Amniotic stem cell (primary cell): ENCODE results near the gene COX10.
"Not testable (repeated sequence)": the region's sequence is repeated elsewhere in the genome, so short reads cannot be mapped to it uniquely, and the experiment has no call there.

Experiments
- DNase-seq: peaks from one replicate; lab custom pipeline; 2025; lab: John Stamatoyannopoulos, UW

COX10 gene

DNA sequence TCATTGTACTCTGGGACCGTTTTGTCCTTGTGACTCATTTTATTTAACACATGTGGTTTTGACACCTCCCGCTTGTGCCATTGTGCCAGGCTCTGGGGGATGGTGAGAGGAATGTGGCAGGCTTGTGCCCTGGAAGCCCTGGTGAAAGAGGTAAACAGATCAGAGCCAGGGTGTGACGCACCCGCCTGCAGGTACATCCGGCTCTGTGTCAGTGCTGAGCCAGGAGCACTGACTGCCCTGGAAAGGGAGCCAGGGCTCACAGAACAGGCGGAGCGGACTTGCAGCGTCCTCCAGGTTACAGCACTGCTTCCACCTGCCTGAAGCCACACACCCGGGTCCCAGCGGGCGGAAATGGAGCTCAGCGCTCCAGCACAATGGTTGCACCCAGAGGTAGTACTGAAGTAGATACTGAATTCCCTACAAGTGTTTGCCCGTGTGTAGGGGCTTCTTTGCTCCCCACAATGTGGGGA, 136.7 kb downstream of the COX10 start:
- no peak for DNase-seq

DNA sequence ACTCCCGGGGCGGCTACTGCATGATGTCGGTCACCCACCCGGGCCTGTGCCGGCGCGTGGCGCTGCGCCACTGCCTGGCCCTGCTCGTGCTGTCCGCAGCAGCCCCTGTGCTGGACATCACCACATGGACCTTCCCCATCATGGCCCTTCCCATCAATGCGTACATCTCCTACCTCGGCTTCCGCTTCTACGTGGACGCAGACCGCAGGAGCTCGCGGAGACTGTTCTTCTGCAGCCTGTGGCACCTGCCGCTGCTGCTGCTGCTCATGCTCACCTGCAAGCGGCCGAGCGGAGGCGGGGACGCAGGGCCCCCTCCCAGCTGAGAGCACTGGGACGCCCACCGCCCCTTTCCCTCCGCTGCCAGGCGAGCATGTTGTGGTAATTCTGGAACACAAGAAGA, 137.6 kb downstream of the COX10 start:
- DNase-seq, result no peak

DNA sequence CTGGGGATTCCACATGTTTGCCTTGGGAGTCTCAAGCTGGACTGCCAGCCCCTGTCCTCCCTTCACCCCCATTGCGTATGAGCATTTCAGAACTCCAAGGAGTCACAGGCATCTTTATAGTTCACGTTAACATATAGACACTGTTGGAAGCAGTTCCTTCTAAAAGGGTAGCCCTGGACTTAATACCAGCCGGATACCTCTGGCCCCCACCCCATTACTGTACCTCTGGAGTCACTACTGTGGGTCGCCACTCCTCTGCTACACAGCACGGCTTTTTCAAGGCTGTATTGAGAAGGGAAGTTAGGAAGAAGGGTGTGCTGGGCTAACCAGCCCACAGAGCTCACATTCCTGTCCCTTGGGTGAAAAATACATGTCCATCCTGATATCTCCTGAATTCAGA, 138.5 kb downstream of the COX10 start:
- DNase-seq, result no peak

DNA sequence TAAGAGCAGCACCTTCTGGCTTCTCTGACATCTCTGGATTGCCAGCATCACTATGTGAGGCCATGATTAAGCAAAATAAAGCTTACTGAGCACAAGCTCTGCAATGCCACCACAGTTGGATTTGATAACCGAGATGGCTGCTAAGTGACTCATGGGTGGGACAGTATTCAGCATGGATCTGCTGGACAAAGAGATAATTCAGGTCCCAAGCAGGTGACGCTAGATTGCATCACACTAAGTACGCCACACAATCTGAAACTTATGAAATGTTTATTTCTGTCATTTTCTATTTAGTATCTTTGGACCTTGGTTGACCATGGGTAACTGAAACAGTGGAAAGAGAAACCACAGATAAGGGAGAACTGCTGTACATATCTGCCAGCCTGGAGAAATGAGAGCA, 139.9 kb downstream of the COX10 start:
- no peak for DNase-seq

DNA sequence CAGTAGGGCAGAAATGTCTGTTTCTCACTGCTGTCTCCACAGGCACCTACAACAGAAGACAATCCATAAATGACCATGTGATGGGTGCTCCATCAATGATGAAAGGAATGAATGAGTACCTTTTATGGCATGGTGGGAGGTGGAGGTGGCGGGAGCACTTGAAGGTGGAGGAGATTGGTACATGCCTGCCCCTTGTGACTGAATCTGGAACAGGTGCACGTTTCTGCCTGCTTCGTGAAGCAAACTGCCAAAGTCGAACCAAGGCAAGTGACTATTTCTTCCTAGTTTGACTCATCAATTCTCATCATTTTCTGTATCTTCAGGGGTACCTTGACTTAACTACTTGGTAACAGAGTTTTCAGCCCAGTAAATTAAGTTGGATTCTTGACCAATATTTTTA, 141.9 kb downstream of the COX10 start:
- no peak for DNase-seq

DNA sequence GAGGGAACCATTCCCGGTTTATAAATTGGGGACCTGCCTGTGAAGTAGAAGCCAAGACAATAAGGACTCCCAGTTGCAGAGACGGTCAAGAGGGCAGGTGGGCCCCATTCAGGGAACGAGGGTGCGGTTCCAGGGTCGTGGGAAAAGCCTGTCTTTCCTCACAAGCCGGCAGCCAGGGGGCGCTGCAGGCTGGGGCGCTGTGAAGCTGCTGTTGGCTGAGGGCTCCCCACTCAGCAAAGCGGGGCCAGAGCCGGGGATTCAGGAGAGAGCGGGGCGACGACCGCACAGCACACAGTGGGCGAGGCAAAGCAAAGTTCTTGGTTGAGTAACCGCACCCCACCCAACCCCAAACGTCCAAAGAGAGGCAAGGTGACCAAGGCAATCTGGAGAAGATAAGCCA, 142.5 kb downstream of the COX10 start:
- DNase-seq, result no peak

DNA sequence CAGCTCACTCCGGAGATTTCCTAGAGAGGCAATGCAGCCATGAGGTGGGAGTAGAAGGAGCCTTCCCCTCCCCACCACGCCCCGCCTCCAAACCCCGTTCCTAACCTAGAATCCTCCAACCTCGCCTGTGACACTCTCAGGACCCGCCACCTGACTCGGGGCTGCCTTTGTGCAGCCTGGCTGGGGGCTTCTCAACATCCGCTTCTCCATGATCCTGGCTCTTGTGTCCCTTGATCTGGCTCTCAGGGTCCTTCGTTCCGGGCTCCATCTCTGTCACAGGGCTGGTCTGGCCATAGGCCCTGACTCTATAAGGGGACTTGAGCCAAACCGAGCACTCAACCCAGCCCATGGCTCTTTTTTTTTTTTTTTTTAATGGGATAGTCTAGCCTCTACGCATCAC, 143.1 kb downstream of the COX10 start:
- no peak for DNase-seq

DNA sequence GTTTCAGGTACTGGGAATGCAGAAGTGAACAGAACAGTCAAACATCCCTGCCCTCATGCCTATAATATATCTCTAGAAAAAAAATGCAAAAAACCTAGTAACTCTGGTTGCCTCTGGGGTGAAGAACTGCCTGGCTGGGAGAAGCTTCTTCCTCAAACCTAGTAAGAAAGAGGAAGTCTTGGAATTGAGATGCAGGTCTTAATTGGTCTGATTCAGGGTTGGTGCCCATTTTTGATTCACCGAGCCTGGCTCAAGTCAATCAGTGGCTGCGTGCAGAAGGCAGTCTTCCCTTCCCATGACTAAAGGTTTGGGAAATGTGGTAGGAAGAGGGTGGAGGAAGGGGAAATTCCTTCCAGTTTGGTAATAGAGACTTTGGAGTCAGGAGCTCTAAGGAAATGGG, 145.0 kb downstream of the COX10 start:
- no peak for DNase-seq

DNA sequence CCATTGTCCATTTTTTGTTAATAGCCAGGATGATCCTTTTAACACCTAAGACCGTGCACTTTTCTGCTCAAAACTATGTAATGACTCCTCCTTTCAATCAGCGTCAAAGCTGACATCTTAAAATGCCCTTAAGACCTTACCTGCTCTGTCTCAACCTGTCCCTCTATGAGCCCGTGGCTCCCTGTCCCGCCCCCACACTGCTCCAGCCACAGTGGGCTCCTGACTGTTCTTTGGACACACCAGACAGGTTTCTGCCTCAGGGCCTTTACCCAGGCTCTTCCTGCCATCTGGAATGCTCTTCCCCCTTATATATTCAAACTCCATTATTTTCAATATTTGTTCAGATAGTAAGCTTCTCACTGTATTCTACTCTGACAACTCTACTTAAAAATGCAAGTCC, 153.3 kb downstream of the COX10 start:
- no peak for DNase-seq

DNA sequence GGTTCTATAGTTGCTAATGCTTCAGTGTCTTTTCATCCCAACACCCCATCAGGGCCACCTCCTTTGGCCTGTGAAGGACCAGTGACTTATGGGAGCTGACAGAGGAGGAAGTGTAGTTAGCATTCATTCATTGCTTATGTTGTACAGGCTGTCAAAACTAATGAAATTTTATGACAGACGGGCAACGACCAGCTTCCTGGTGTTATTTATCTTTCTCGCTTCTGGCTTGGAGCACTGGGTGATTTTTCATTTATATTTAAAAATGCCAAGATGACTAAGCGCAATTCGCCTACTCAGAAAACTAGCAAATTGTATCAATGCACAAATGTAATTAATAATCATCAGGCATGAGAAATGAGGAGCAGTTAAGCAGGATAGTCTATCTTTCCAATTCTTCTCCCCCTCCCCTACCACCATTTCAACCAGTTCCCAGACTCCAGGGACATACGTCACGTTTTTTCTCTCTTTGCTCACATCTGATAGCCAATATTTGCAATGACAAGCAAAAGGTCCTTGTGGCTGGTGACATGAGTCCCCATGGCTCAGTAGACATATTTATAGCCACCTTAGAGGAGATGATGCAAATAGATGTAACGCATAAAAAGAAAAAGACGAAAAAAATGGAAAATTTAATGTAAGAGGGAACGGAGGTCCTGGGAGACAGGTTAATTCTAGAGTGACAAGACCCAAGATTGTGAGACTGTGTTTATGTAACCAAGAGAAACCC, 156.1 kb downstream of the COX10 start:
- no peak for DNase-seq

DNA sequence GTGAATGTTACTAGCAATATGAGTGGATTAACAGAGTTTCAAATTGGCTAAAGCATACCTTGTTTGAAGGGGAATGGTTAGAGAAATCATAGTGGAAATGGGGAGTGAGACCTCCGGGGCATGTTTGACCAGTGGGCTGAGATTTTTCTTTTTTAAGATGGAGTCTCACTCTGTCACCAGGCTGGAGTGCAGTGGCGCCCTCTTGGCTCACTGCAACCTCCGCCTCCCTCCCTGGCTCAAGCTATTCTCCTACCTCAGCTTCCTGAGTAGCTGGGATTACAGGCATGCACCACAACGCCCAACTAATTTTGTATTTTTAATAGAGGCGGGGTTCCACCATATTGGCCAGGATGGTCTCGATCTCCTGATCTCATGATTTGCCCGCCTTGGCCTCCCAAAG, 157.7 kb downstream of the COX10 start:
- no peak for DNase-seq

DNA sequence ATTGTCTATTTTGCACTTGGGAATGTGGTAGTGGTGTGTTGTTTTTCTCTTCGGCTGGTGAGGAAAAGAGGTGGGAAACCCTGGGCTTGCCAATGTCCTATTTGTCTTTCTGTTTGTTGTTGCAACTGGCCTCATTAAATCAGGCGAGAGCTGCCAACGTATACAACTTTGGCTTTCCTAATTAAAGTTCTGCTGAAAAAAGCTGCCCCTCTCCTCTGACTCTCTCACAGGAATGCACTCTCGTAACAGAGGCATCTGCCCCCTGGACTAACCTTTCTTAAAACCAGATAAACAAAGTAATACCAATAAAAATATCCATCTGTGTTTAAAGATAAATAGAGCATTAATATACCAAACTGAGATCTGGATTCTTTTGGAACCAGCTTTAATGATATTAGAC, 159.6 kb downstream of the COX10 start:
- DNase-seq, result no peak

DNA sequence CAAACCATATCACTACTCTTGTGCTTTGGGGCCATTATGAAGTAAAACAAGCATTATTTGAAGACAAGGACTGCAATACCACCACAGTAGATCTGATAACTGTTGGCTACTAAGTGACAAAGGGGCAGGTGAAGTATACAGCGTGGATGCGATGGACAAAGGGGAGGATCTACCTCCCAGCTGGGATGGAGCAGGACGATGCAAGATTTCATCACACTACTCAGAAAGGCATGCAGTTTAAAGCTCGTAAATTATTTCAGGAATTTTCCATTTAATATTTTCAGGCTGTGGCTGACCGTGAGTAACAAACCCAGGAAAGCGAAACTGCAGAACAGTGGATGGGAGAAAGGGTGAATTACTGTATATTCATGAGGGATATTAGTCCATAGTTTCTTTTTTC, 161.9 kb downstream of the COX10 start:
- not testable (repeated sequence) for DNase-seq

DNA sequence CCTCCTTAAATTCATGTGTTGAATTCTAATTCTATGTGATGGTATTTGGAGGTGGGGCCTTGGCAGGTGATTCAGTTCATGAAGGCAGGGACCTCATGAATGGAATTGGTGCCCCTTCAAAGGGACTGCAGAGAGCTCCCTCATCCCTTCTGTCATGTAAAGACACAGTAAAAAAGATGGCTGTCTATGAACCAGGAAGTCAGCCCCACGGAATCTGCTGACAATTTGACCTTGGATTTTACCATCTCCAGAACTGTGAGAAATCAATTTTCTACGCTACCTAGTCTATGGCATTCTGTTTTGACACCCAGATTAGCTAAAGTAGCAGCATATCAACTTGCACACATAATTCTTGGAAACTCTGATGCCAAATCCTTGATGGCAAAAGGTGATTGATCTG, 165.7 kb downstream of the COX10 start:
- DNase-seq, result not testable (repeated sequence)

DNA sequence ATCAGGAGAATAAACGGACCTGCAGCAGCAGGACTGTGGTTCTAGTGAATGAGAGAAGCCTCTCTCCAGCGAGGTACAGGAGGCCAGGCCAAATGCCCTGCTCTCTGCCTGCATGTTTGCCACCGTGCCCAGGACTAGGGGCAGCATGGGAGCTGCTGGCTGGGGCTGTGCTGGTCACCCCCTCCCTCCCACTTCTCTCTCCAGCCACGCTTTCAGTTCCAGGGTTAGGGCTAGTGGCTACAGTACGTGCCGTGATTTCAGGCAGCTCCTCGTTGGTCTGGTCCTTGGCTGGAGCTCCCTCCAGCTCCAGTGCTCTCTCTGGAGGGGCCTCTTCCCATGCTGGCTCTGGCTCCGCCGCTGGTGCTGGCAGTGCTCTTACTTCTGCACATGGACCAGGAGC, 166.7 kb downstream of the COX10 start:
- DNase-seq, result not testable (repeated sequence)

DNA sequence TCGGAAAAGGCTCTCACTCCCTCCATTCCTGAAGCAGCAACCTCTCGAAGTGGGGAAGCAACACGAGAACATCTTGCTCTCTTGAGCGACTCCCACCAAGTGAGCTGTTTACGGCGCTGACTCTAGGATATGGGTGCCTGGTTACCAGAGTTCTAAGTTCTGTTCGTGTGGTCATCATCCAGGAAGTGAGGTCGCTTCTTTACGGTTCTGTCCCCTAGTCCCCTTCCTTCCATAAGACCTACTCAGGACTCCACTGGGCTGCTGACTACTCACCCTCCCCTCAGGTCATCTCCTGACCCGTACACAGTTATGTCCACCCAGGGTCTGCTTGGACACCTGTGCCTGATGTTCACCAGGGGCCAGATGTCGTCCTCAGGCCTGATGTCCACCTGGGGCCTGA, 167.5 kb downstream of the COX10 start, which contains the start of gene CDRT15:
CDRT15 (minus strand) TSS at position 101 of the 400 bp plus-strand sequence; CDS start at position 72, 29 bp downstream.
- not testable (repeated sequence) for DNase-seq

DNA sequence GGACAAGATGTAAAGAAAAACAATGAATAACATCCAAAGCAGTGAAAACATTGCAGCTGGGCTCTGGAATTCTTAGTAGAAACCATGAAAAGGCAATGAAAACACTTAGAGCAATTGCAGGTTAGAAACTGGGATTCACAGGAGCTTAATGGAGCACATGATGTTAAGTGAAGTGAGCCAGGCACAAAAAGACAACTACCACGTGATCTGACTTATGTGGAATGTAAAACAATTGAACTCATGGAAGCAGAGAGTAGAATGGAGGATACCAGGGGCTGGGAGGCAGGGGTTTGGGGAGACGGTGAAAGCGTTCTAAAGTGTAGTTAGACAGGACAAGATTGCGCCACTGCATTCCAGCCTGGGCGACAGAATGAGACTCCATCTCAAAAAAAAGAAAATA, 170.0 kb downstream of the COX10 start:
- DNase-seq, result not testable (repeated sequence)

DNA sequence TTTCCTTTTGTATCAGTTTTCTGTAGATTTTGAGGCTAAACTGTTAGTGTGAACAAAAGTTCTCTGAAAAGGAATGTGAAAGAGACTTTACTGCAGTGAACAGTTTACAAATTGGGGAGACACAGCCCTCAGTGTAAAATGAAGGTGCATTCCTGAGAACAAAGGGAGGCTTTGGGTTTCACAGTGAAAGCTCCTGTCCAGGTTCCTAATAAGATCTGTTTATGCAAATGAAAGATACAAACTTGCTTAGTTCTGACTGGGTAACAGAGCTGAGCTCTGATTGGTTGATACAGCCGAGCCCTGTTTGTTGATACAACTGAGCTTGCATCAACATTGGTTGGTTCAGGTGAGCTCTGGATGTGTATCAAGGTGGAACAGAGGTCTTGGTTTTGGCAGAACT, 175.7 kb downstream of the COX10 start:
- DNase-seq, result no peak

DNA sequence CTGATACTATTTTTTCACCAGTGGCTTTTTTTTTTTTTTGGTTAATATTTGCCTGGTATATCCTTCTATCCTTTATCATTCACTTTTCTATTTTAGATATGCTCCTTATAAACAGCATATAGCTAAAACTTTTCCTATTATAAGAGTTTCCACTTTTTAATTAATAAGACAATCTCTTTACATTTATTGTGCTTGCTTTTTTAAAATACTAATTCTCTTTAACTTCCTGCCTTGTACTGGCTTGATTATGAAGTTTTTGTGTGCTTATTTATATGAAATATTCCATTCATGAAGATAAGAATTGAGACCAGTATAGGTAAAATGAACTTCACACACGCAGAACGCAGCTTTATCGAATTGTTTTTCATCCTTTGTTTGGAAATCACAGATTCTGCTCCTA, 176.3 kb downstream of the COX10 start:
- DNase-seq, result no peak
